GM06990 (cell line): Measurements from ENCODE around the gene OSBPL8.
"Not testable (repeated sequence)": the region's sequence is repeated elsewhere in the genome, so short reads cannot be mapped to it uniquely, and the experiment has no call there.

Experiments
- DNase-seq: peaks from one replicate; pipeline ENCODE4 v3.0.0-alpha.2; 2011; ENCODE audit not compliant: insufficient read length; ENCODE audit errors: extremely low read depth
- H3K27me3 ChIP-seq: replicated peaks from 2 replicates; pipeline ENCODE4 v1.6.0; 2011; ENCODE audit warnings: low read length; ENCODE audit not compliant: control insufficient read depth, insufficient read depth
- H3K36me3 ChIP-seq: 2 replicates; pipeline ENCODE4 v1.5.1; 2011; ENCODE audit warnings: low read length; ENCODE audit not compliant: control insufficient read depth, insufficient read depth
- H3K4me3 ChIP-seq: replicated peaks from 2 replicates; pipeline ENCODE4 v1.5.1; 2011; ENCODE audit warnings: low read depth, mild to moderate bottlenecking, control low read depth, low read length
- CTCF ChIP-seq: IDR thresholded peaks from 2 replicates; pipeline ENCODE4 v1.5.1; 2011; ENCODE audit warnings: low read length, control low read depth, mild to moderate bottlenecking, inconsistent platforms; ENCODE audit not compliant: insufficient read depth, poor library complexity, severe bottlenecking

The OSBPL8 gene

GRCh38 chr12:76329606-76330005 is 230.0 kb downstream of the OSBPL8 start:
- no peaks in the 10 kb centered on the region for H3K27me3 ChIP-seq
- H3K36me3 ChIP-seq: no peaks in the 10 kb centered on the region
- no peak for TF ChIP-seq CTCF
- DNase-seq: no peak
- H3K4me3 ChIP-seq: no peak overlapping the region

- Histone ChIP-seq H3K27me3 (no peaks in the 10 kb centered on the region), H3K36me3 (no peaks in the 10 kb centered on the region), H3K4me3 (no peak overlapping the region)
- TF ChIP-seq CTCF: no peak
- DNase-seq: no peak
Observed at GRCh38 chr12:76329159-76329558, 230.4 kb downstream of the OSBPL8 start.

DNA sequence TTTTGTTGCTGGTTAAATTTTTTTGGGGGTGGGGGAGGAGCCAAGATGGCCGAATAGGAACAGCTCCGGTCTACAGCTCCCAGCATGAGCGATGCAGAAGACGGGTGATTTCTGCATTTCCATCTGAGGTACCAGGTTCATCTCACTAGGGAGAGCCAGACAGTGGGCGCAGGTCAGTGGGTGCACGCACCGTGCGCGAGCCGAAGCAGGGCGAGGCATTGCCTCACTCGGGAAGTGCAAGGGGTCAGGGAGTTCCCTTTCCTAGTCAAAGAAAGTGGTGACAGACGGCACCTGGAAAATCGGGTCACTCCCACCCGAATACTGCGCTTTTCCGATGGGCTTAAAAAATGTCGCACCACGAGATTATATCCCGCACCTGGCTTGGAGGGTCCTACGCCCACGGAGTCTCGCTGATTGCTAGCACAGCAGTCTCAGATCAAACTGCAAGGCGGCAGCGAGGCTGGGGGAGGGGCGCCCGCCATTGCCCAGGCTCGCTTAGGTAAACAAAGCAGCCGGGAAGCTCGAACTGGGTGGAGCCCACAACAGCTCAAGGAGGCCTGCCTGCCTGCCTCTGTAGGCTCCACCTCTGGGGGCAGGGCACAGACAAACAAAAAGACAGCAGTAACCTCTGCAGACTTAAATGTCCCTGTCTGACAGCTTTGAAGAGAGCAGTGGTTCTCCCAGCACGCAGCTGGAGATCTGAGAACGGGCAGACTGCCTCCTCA is 239.8 kb downstream of the OSBPL8 start:
- not testable (repeated sequence) for H3K4me3 ChIP-seq, H3K36me3 ChIP-seq, DNase-seq, H3K27me3 ChIP-seq

GRCh38 chr12:76318773-76319594 is 240.6 kb downstream of the OSBPL8 start:
- no peak for TF ChIP-seq CTCF
- DNase-seq: no peak
- H3K36me3 ChIP-seq: no peaks in the 10 kb centered on the region
- H3K4me3 ChIP-seq: no peak overlapping the region
- H3K27me3 ChIP-seq: no peaks in the 10 kb centered on the region

GRCh38 chr12:76317976-76318375 is 241.6 kb downstream of the OSBPL8 start:
- Histone ChIP-seq H3K36me3 (no peaks in the 10 kb centered on the region), H3K27me3 (no peaks in the 10 kb centered on the region), H3K4me3 (no peak overlapping the region)
- DNase-seq: no peak
- TF ChIP-seq CTCF: no peak

DNA sequence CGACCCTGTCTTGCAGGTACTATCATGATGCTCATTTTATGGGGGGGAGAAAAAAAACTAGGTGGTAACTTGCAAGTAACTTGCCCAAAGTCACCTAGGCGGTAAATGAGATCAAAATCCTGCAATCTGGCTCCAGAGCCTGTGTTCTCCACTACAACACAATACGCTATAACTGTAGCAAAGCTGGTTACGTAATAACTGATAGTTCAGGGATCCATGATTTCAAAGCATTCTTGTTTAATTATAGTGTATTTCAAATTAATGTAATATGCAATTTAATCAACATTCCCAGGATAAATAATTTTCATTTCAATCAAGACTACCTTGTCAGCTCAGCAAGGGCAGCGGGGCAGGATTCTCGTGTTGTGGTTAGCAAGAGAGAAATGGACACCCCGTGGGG is 243.1 kb downstream of the OSBPL8 start:
- Histone ChIP-seq H3K4me3 (no peak overlapping the region), H3K36me3 (no peaks in the 10 kb centered on the region), H3K27me3 (no peaks in the 10 kb centered on the region)
- TF ChIP-seq CTCF: no peak
- no peak for DNase-seq
